Measurements from ENCODE around the gene ST8SIA4.
A peak's percentile ranks its signal among the peaks of the same experiment; 100 is the strongest.

ST8SIA4 gene

DNA sequence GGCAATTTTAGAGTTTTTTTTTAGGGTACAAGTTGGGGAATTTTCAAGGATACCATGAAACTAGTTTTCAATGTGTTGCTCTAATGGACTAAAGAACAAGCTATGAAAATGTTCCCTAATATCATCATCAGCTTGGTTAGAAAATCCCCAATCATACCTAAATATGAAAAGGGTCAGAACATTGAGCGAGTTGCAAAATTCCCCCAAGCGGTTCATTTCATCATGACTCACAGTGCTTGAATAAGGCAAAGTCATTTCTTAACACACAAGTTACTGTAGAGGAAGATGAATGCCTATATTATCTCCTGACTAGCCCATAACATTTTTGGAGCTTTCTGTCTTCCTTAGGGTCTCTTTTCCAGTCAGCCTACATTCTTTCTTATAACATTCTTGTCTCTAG lies 62.7 kb downstream of the ST8SIA4 start:
- in situ Hi-C loops (cut with MboI; ENCODE audit: low sequenced_read_pairs, unreplicated experiment) = no loop called here
- TF ChIP-seq, protein P1, sequence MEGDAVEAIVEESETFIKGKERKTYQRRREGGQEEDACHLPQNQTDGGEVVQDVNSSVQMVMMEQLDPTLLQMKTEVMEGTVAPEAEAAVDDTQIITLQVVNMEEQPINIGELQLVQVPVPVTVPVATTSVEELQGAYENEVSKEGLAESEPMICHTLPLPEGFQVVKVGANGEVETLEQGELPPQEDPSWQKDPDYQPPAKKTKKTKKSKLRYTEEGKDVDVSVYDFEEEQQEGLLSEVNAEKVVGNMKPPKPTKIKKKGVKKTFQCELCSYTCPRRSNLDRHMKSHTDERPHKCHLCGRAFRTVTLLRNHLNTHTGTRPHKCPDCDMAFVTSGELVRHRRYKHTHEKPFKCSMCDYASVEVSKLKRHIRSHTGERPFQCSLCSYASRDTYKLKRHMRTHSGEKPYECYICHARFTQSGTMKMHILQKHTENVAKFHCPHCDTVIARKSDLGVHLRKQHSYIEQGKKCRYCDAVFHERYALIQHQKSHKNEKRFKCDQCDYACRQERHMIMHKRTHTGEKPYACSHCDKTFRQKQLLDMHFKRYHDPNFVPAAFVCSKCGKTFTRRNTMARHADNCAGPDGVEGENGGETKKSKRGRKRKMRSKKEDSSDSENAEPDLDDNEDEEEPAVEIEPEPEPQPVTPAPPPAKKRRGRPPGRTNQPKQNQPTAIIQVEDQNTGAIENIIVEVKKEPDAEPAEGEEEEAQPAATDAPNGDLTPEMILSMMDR (IDR thresholded peaks at IDR 0.05; ENCODE audit: borderline replicate concordance, control extremely low read depth, extremely low read depth, insufficient read depth, missing control alignments) = no peak
- no peak for DNase-seq (ENCODE audit: low spot score)

DNA sequence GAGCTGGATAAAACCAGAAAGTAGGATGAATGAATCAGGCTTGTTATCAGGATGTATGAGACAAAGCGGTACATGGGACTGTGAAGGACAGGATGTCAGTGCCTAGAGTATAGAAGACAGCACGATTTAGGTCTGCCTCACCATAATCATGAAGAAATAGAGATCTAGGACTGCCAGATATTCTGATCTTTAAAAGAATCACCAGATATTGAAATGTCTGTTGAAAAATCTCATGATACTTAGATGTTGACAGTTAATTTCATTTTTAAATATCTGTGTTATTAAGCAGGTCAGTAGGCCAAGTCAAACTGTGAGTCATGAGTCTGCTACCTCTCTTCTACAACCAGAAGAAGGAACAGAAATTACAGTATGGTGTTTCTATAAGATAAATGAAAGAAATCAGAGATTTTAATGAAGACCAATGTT lies 65.0 kb downstream of the ST8SIA4 start:
- TF ChIP-seq, protein P1 (IDR thresholded peaks at IDR 0.05; ENCODE audit: borderline replicate concordance, control extremely low read depth, extremely low read depth, insufficient read depth, missing control alignments) = no peak
- no peak for DNase-seq (ENCODE audit: low spot score)
- in situ Hi-C loops (cut with MboI; ENCODE audit: low sequenced_read_pairs, unreplicated experiment) = no loop called here

DNA sequence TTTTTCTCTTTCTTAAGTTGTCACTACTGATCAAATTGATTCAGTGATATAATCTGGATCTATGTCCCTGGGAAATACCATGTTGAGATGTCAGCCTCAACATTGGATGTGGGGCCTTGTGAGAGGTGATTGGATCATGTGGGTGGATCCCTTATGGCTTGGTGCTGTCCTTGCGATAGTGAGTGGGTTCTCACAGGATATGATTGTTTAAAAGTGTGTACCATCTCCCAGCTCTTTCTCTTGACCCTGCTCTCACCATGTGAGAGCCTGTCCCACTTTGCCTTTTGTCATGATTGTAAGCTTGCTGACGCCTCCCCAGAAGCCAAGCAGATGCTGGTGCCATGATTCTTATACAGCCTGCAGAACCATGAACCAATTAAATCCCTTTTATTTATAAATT lies 68.6 kb downstream of the ST8SIA4 start:
- in situ Hi-C loops (cut with MboI; ENCODE audit: low sequenced_read_pairs, unreplicated experiment) = no loop called here
- no peak for DNase-seq (ENCODE audit: low spot score)
- TF ChIP-seq, protein P1 (IDR thresholded peaks at IDR 0.05; ENCODE audit: borderline replicate concordance, control extremely low read depth, extremely low read depth, insufficient read depth, missing control alignments) = no peak

DNA sequence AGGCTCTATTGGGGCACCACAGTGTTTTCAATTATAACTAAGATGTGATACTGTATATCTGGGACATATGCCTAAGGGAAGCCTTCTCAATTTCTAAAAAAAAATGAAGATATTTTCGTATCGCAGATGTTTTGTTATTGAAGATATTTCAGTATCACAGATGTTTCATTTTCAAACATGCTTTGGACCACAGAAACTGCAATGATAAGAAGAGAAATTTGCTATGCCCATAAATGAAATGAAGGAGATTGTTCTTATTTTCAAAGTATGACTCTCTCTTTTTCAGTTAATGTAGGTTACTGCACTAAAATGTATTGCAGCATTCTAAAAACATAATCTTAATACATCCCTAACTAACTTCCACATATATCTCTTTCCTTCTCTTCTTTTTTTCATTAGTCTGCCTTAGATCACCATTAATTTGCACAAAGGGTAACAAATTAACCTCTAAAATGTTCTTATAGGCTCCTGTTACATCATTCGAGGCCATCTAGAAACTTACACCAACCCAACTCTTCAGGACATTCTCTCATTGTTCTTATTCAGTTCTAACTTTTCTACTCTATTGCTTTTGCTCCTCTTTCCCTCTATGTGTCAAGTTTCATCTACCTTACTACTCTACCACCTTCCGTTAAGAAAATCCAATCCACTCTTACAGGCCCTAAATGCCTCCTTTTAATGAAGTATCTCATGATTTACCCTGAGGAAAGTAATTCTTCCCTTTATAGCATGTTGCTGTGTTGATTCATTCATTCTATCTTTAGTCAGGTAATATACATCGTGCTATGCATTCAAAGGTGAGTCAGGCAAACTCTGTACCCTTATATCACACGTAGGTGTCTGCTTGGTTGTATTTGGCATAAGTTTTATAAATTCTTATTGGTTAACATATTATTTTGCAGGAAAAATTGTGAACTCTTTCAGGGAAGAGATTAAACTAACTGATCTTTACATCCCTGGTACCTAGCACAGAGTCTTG lies 70.5 kb downstream of the ST8SIA4 start:
- TF ChIP-seq, protein P1 (IDR thresholded peaks at IDR 0.05; ENCODE audit: borderline replicate concordance, control extremely low read depth, extremely low read depth, insufficient read depth, missing control alignments) = no peak
- in situ Hi-C loops (cut with MboI; ENCODE audit: low sequenced_read_pairs, unreplicated experiment) = no loop called here
- DNase-seq (ENCODE audit: low spot score) = no peak

DNA sequence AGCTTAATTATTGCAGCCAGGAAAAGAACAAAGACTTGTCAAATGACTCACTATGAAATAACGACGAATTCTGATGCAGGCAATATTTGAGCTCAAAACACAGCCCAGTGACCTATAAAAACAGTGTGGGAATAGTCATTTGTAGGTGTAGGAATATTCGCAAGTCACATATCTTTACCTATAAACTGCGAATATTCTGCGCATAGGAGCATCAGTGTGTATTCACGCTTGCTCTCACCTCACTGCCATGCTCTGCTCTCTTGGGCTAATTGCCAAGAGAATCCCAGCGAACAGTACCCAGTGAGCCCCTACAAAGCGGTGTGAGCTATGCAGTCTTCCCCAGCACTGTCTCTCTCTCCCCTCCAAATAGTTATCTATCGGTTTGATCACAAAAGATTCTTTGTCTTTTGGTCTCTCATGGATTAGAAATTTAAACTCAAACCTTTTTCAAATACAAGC lies 74.2 kb downstream of the ST8SIA4 start:
- in situ Hi-C loops (cut with MboI; ENCODE audit: low sequenced_read_pairs, unreplicated experiment) = no loop called here
- DNase-seq (ENCODE audit: low spot score) = peak; percentile 15
- TF ChIP-seq, protein P1 (IDR thresholded peaks at IDR 0.05; ENCODE audit: borderline replicate concordance, control extremely low read depth, extremely low read depth, insufficient read depth, missing control alignments) = no peak

DNA sequence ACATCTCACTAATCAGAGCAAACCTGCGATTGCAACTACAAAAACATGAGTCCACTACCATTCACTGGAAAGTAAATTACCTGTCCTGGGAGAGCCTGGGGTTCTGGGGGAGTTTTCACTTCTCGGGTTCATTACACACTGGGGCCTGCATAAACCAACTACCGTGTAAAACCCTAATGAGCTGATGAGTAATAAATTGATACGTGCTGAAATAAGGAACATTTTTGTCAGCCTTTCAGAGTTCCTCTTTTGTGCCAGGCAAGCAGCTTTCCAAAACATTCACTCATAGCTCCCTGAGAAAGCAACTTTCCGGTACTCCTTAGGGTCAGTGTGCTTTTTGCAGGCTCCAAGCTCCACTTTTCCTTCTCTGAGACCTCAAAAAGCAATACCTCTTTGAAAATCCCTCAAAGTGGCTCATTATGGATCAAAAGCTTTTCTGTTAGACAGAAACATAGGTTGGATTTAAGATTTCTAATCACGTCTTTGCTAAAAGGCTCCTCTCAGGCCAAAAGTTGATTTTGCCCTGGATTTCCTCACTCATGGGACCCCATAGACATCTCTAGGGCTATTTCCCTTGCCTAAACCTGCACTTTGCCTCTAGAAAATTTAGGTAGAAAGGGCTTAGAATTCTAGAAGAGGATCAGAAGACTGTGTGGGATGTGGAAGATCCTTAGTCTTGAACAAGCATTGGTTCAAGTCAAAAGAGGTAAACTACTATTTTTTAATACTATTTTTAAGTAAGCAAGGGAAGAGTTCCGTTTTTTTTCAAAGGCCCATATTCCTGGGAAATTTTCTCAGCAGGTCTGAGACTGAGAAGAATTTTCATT lies 74.8 kb downstream of the ST8SIA4 start:
- in situ Hi-C loops (cut with MboI; ENCODE audit: low sequenced_read_pairs, unreplicated experiment) = no loop called here
- TF ChIP-seq, protein P1 (IDR thresholded peaks at IDR 0.05; ENCODE audit: borderline replicate concordance, control extremely low read depth, extremely low read depth, insufficient read depth, missing control alignments) = no peak
- peak; percentile 50 for DNase-seq (ENCODE audit: low spot score)

All from GM13976 (cell line).